Vagina (tissue), 2 donors: Measurements from ENCODE around the gene PAPSS2. TPM values are rescaled to one million over a fixed set of nuclear protein-coding genes. Genes with fewer than 3 reads are reported as not detected.

Experiments
- DNase-seq, 2 donors: peaks; one replicate each; pipeline ENCODE4 v3.0.0-alpha.2; 2017; ENCODE audit errors: extremely low spot score in 2 of 2
- H3K27ac ChIP-seq: fragments of 200-600 bp; sonication (generic); one replicate; pipeline ENCODE4 v1.5.1; 2019
- H3K27me3 ChIP-seq: fragments of 200-600 bp; sonication (generic); one replicate; pipeline ENCODE4 v1.5.1; 2019
- H3K36me3 ChIP-seq, 2 donors: fragments of 200-600 bp; sonication (generic); one replicate each; pipeline ENCODE4 v1.5.1; 2017 to 2019
- H3K4me1 ChIP-seq: fragments of 200-600 bp; sonication (generic); one replicate; pipeline ENCODE4 v1.5.1; 2019
- H3K4me3 ChIP-seq, 2 donors: fragments of 200-600 bp; sonication (generic); 1 replicate in 1 of 2; 2 replicates in 1 of 2; pipeline ENCODE4 v1.5.1; 2016 to 2019
- H3K9me3 ChIP-seq: fragments of 200-600 bp; sonication (generic); one replicate; pipeline ENCODE4 v1.5.1; 2019
- CTCF ChIP-seq, 3 experiments: fragments of 450-650 bp in 2 of 3; fragments of 200-600 bp in 1 of 3; sonication (generic) in 1 of 3; IDR thresholded peaks; one replicate each; pipeline ENCODE4 v1.5.1; 2017 to 2019; ENCODE audit warnings: antibody characterized with exemption in 3 of 3, mild to moderate bottlenecking in 2 of 3, moderate library complexity in 2 of 3
- POLR2A ChIP-seq, 2 donors: fragments of 450-650 bp; IDR thresholded peaks; one replicate each; pipeline ENCODE4 v1.6.1; 2017; ENCODE audit warnings: antibody characterized with exemption in 2 of 2, mild to moderate bottlenecking in 2 of 2, moderate library complexity in 2 of 2
- POLR2AphosphoS5 ChIP-seq, 2 donors: sonication (generic); formaldehyde crosslinking; IDR thresholded peaks; one replicate each; pipeline ENCODE4 v1.9.0; 2017; ENCODE audit warnings: antibody characterized with exemption in 2 of 2, mild to moderate bottlenecking in 2 of 2, low read depth in 1 of 2; ENCODE audit not compliant: insufficient read depth in 1 of 2
- intact Hi-C: fragments of 100-400 bp; cut with DNase I; formaldehyde crosslinking; loops from one replicate; pipeline ENCODE4 v1.15.1; 2023
- total RNA-seq: library from RNA; depleted of rRNA; stranded (reverse); fragments of >200 nt; gene quantifications from one replicate; pipeline ENCODE4 v1.2.3, GENCODE V29; 2016

Gene PAPSS2
- total RNA-seq, 1 donor from 2014 or later: 12.3 TPM

DNA sequence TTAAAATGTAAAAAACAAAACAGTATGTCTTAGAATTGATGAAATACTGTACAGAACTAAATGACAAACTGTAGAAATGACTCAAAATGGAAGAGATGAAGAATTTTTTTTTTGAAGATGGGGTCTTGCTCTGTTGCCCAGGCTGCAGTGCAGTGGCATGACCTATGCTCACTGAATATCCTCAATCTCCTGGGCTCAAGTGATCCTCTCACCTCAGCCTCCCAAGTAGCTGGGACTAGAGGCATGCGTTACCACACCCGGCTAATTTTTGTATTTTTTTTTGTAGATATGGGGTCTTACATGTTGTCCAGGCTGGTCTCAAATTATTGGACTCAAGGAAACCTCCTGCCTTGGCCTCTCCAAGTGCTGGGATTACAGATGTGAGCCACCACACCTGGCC is 121.9 kb downstream of the PAPSS2 start:
- Histone ChIP-seq H3K9me3 (no peaks in the 10 kb centered on the region), H3K4me1 (no peaks in the 10 kb centered on the region), H3K36me3 (peaks cover 0 to 12% of the 10 kb centered on the region in 2 donors), H3K27me3 (no peaks in the 10 kb centered on the region), H3K4me3 (no peak overlapping the region), H3K27ac (no peak overlapping the region)
- TF ChIP-seq CTCF (IDR thresholded peaks at IDR 0.05) (no peak), POLR2AphosphoS5 (IDR thresholded peaks at IDR 0.05; ENCODE audit: insufficient read depth in 1 of 2, low read depth in 1 of 2) (no peak), POLR2A (IDR thresholded peaks at IDR 0.05) (no peak)
- intact Hi-C loops: no loop called here
- no peak for DNase-seq

DNA sequence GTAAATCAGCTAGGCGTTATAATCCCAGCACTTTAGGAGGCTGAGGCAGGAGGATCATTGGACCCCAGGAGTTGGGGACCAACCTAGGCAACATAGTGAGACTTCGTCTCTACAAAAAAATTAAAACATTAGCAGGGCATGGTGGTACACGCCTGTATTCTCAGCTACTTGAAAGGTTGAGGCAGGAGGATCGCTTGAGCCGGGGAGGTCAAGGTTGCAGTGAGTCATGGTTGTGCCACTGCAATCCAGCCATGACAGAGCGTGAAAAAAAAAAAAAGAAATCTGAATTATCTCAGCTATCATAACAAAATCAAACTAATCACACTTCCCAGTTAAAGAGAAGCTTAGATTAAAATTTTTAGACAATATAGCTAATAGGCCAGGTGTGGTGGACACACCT is 123.0 kb downstream of the PAPSS2 start:
- H3K4me1 ChIP-seq: no peaks in the 10 kb centered on the region
- H3K4me3 ChIP-seq: no peak overlapping the region
- TF ChIP-seq CTCF (IDR thresholded peaks at IDR 0.05) (no peak), POLR2AphosphoS5 (IDR thresholded peaks at IDR 0.05; ENCODE audit: insufficient read depth in 1 of 2, low read depth in 1 of 2) (no peak), POLR2A (IDR thresholded peaks at IDR 0.05) (no peak)
- intact Hi-C loops: no loop called here
- H3K9me3 ChIP-seq: no peaks in the 10 kb centered on the region
- no peak overlapping the region for H3K27ac ChIP-seq
- H3K36me3 ChIP-seq: peaks cover 0 to 12% of the 10 kb centered on the region in 2 donors
- no peaks in the 10 kb centered on the region for H3K27me3 ChIP-seq
- DNase-seq: no peak

DNA sequence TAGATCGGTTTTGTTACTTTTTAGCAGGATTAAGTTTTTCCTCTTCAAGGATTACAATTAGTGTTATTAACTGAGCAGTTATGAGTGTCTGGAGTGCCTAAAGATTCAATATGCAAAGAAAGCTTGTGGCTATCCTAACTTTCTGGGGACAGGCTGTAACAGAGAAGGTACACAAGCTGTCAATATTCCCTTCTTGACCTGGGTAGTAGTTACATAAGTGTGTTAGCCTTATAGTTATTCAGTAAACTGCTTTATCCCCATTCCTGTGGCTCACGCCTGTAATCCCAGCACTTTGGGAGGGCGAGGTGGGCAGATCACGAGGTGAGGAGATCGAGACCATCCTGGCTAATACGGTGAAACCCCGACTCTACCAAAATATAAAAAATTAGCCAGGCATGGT is 126.7 kb downstream of the PAPSS2 start:
- peaks cover 0 to 11% of the 10 kb centered on the region in 2 donors for H3K36me3 ChIP-seq
- intact Hi-C loops: no loop called here
- no peaks in the 10 kb centered on the region for H3K9me3 ChIP-seq
- H3K27me3 ChIP-seq: no peaks in the 10 kb centered on the region
- no peak overlapping the region for H3K27ac ChIP-seq
- H3K4me1 ChIP-seq: no peaks in the 10 kb centered on the region
- no peak overlapping the region for H3K4me3 ChIP-seq
- TF ChIP-seq CTCF (IDR thresholded peaks at IDR 0.05) (no peak), POLR2A (IDR thresholded peaks at IDR 0.05) (no peak), POLR2AphosphoS5 (IDR thresholded peaks at IDR 0.05; ENCODE audit: insufficient read depth in 1 of 2, low read depth in 1 of 2) (no peak)
- no peak for DNase-seq

DNA sequence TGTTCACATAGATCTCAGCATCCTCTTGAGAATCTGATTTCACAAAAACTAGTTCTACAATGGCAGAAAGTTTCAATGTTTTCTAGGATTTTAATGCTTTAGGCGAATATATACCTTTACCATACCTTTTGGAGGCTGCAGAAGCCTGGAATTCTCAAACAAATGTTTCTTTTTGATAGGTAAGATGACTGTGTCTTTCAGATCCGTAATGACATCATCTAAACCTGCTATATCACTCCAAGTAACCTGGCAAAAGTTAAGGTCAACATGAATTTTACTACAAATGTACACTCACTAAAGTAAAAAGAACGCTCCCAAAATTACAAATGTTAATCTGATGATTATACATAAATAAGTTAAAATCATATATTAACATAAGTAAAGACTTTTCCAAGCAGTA is 130.5 kb downstream of the PAPSS2 start:
- TF ChIP-seq CTCF (IDR thresholded peaks at IDR 0.05) (no peak), POLR2A (IDR thresholded peaks at IDR 0.05) (no peak), POLR2AphosphoS5 (IDR thresholded peaks at IDR 0.05; ENCODE audit: insufficient read depth in 1 of 2, low read depth in 1 of 2) (no peak)
- Histone ChIP-seq H3K36me3 (peaks cover 2 to 8% of the 10 kb centered on the region in 2 donors), H3K27me3 (no peaks in the 10 kb centered on the region), H3K27ac (no peak overlapping the region), H3K4me1 (peaks cover 6% of the 10 kb centered on the region), H3K4me3 (no peak overlapping the region), H3K9me3 (no peaks in the 10 kb centered on the region)
- intact Hi-C loops: no loop called here
- DNase-seq: no peak

- Histone ChIP-seq H3K27ac (no peak overlapping the region), H3K4me1 (peaks cover 6% of the 10 kb centered on the region), H3K4me3 (no peak overlapping the region), H3K27me3 (no peaks in the 10 kb centered on the region), H3K36me3 (peaks cover 2 to 7% of the 10 kb centered on the region in 2 donors), H3K9me3 (no peaks in the 10 kb centered on the region)
- intact Hi-C loops: no loop called here
- no peak for DNase-seq
- no peak for TF ChIP-seq POLR2AphosphoS5 (IDR thresholded peaks at IDR 0.05; ENCODE audit: insufficient read depth in 1 of 2, low read depth in 1 of 2)
- no peak for TF ChIP-seq CTCF (IDR thresholded peaks at IDR 0.05)
- no peak for TF ChIP-seq POLR2A (IDR thresholded peaks at IDR 0.05)
Measured at GRCh38 chr10:87794285-87794684, 134.6 kb downstream of the PAPSS2 start.

Other genes starting within 250 kb of the PAPSS2 start
- gene MINPP1, start 155.0 kb upstream of the PAPSS2 start, total RNA-seq: 12.5 TPM
- 44.7 TPM for gene ATAD1, start 158.3 kb downstream of the PAPSS2 start, total RNA-seq
- gene KLLN, start 203.7 kb downstream of the PAPSS2 start, total RNA-seq: 0.25 TPM
- 121 TPM for gene PTEN, start 203.7 kb downstream of the PAPSS2 start, total RNA-seq